DOHH2 (cell line): ENCODE measurements around the gene TMEM109.

ENCODE experiments used
- EZH2phosphoT487 ChIP-seq: fragments of 200-600 bp; sonication (generic); IDR thresholded peaks from 2 replicates; pipeline ENCODE4 v1.6.1; 2017; ENCODE audit warnings: borderline replicate concordance, mild to moderate bottlenecking, antibody characterized with exemption, low read length, moderate library complexity, mixed read lengths
- TF ChIP-seq, protein P1 (sequence below): fragments of 200-600 bp; sonication (generic); IDR thresholded peaks from one replicate; pipeline ENCODE4 v1.5.1; 2014; ENCODE audit warnings: antibody characterized with exemption, mild to moderate bottlenecking, low read depth, low read length; ENCODE audit not compliant: poor library complexity, severe bottlenecking

GRCh38 chr11:60970890-60971289, 56.9 kb downstream of the TMEM109 start:
- TF ChIP-seq, protein P1, sequence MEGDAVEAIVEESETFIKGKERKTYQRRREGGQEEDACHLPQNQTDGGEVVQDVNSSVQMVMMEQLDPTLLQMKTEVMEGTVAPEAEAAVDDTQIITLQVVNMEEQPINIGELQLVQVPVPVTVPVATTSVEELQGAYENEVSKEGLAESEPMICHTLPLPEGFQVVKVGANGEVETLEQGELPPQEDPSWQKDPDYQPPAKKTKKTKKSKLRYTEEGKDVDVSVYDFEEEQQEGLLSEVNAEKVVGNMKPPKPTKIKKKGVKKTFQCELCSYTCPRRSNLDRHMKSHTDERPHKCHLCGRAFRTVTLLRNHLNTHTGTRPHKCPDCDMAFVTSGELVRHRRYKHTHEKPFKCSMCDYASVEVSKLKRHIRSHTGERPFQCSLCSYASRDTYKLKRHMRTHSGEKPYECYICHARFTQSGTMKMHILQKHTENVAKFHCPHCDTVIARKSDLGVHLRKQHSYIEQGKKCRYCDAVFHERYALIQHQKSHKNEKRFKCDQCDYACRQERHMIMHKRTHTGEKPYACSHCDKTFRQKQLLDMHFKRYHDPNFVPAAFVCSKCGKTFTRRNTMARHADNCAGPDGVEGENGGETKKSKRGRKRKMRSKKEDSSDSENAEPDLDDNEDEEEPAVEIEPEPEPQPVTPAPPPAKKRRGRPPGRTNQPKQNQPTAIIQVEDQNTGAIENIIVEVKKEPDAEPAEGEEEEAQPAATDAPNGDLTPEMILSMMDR, result no peak
- no peak for TF ChIP-seq EZH2phosphoT487
